Measurements from ENCODE around the gene TRIM67.

The TRIM67 gene

GRCh38 chr1:231178970-231179369 is 17.1 kb downstream of the TRIM67 start:
- TF ChIP-seq CTCF (IDR thresholded peaks at IDR 0.05; ENCODE audit: low read depth, low read length), result no peak
- no peak overlapping the region for H3K4me3 ChIP-seq (ENCODE audit: low read depth, low read length)

DNA sequence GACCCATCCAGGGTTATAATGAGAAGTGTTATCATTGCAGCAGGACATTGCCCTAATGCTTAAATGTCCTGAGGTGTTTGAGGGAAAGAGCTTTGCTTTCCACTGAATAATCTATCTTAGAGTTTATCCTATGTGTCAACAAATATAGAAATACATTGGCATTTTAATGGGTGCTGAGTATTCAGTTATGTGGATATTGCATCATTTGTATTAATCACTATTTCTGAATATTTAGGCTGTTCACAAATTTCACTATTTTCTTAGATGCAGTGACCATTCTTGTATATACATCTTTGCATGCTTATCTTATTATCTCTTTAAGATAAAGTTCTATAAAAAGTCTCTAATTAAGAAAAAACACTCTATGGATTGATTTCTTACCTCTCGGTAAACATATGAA is 18.2 kb downstream of the TRIM67 start:
- no peak for TF ChIP-seq CTCF (IDR thresholded peaks at IDR 0.05; ENCODE audit: low read depth, low read length)
- H3K4me3 ChIP-seq (ENCODE audit: low read depth, low read length), result no peak overlapping the region

DNA sequence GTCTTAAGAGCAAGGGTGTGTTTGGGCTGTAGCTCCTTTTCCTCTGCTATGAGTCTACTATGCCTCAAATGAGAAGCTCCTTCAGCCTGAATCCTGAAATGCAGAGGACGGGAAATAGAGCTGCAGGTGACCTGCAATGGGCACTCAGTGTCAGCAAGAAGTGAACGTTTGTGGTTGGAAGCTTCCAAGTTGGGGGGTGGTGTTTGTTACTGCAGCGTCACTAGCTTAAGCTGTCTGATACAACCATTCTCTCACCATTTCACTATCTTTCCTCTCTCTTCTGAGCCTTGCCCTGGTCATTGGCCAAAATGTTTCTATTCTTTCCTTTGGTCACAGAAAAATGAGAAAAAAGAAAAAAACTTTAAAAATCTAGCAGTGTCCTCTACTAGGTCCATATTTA is 19.4 kb downstream of the TRIM67 start:
- no peak overlapping the region for H3K4me3 ChIP-seq (ENCODE audit: low read depth, low read length)
- no peak for TF ChIP-seq CTCF (IDR thresholded peaks at IDR 0.05; ENCODE audit: low read depth, low read length)

DNA sequence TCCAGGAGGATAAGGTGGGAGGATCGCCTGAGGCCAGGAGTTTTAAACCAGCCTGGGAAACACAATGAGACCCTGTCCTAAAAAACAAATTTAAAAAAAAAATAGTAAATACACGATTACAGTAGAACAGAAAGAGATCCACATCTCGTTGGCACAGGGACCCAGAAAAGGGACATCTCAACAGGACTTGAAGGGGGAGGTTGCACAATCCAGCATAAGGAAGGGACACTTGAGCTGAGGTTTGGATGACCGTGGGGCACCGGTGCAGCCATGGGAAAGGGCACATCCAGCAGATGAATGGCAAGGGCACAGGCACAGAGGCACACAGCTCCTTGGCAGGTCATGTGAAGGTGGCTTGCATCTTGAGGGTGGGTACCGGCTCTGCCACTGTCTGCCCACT is 20.5 kb downstream of the TRIM67 start:
- H3K4me3 ChIP-seq (ENCODE audit: low read depth, low read length), result no peak overlapping the region
- no peak for TF ChIP-seq CTCF (IDR thresholded peaks at IDR 0.05; ENCODE audit: low read depth, low read length)

DNA sequence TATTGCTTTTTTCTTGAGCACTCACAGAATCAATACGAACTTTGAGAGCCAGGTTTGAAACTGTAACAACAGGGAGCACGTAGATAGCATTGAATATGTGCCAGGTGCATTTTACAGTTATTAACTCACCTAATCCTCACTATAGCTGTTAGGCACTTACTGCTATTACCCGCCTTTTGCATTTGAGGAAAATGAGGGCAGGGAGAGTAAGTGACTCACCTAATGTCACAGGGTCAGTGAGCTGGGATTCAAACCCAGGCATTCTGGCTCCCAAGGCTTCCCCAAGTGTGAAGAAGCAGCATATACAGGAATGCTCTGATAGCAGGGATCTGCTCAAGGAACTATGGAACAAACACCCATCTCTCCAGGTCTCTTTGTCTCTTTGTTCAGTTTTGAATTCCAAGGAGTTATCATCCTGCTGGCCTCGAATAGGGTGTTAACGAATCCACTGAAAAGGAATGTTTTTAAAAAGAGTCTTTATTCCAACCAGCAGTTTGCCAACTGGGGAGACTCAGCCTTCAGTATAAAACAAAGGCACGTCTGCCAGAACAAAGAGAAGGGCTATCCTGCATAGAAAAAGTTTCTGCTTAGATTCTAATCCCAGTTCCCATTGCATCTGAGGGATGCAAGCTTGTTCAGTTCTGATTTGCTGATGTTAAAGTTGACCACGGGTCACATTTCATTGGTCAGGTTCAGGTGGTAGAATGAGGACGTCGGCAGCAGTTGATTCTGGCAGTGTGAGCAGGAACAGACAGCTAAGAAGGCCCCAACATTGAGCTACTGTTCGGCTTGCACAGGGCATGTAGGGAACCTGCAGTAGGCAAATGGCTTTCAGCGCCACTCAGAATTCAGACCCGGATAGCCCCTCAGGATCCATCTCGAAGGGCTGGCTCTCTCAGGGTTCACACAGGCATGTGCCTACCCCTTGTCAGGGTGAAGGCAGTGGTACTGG is 22.1 kb downstream of the TRIM67 start:
- no peak for TF ChIP-seq CTCF (IDR thresholded peaks at IDR 0.05; ENCODE audit: low read depth, low read length)
- no peak overlapping the region for H3K4me3 ChIP-seq (ENCODE audit: low read depth, low read length)

DNA sequence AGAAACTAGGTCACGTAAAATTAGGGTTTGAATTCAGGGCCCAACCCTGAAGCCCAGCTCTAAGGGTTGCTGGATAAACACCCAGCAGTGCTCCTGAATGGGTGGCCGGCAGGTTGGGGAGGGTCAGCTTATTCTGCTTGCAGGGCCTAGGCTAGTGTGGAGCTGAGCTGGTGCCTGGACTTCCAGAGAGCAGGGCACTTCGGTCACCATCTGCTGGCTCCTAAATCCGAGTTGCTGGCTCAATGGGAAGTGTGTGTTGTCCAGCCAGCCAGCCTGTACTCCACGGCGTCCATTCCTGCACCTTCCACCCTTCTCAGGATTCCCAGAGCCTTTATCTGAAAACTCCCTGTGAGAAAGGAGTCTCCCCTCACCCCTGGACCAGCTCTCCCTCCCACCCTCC is 23.0 kb downstream of the TRIM67 start:
- no peak for TF ChIP-seq CTCF (IDR thresholded peaks at IDR 0.05; ENCODE audit: low read depth, low read length)
- no peak overlapping the region for H3K4me3 ChIP-seq (ENCODE audit: low read depth, low read length)

DNA sequence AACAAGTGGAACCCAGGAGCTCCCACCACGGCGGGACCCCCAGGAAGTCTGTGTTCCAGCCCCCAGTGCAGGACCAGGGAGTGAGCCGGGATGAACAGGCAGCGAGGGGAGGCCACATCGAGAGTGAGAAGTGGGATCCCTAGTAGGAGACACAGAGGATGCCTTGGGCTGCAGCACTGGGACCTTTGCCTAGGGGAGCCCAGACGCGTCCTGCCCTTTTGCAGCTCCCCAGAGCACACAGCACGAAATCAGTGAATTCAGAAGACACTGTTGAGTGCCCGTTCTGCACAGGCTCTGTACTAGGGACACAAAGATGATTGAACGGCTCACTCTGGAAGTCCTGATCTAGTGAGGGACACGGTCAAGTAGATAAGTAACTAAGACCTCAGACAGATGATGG is 23.5 kb downstream of the TRIM67 start:
- no peak overlapping the region for H3K4me3 ChIP-seq (ENCODE audit: low read depth, low read length)
- no peak for TF ChIP-seq CTCF (IDR thresholded peaks at IDR 0.05; ENCODE audit: low read depth, low read length)

Measured in WI38 (cell line).